Stimulated activated CD4-positive, alpha-beta T cell treated with anti-CD3 and anti-CD28 coated beads, TNF-alpha, amount 100 ng/mL, for 1 hour (primary cell): ENCODE data around the gene OXCT2.
A peak's percentile ranks its signal among the peaks of the same experiment; 100 is the strongest.
"Not testable (repeated sequence)": the region's sequence is repeated elsewhere in the genome, so short reads cannot be mapped to it uniquely, and the experiment has no call there.

Experiments
- DNase-seq, 3 donors: peaks; one replicate each; pipeline ENCODE4 v3.0.0-alpha.2; 2020; ENCODE audit warnings: low read depth in 3 of 3, low spot score in 1 of 3

The OXCT2 gene

GRCh38 chr1:39771022-39771532, at the start of gene OXCT2:
Gene OXCT2 (minus strand): TSS chr1:39771348. CDS start chr1:39771255, 93 bp downstream.
- not testable (repeated sequence) for DNase-seq

DNA sequence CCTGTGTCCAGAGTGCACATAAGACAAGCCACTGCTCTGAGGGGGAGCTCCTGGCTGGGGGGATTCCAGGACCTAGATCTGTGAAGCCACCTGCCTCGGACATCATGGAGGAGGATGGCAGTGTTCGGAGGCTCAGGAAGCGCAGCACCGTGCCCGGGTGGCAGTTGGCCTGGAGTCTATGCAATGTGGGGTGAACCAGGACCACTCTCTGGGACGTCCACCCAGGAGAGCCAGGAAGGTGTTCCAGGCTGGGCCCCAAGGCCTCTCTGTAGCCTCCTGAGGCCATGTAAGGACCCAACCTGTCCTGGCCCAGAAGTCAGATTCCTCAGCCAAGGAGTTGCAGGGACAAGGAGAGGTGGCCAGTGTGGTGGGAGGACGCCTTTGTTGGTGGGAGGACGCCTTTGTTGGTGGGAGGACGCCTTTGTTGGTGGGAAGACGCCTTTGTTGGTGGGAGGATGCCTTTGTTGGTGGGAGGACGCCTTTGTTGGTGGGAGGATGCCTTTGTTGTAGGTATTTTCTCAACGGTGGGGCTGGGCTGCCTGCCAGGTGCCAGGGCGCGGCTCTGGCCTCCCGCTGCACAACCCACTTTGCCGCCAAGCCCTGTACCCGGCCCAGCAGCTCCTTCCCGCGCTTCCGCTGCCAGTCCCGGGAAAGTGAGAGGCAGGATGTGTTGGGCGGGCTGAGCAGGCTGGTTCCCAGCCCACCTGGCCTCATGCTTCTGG, 48.1 kb upstream of the OXCT2 start:
- DNase-seq, result no peak

- DNase-seq, result no peak
These were observed 47.3 kb upstream of the OXCT2 start for GRCh38 chr1:39818482-39818881.

DNA sequence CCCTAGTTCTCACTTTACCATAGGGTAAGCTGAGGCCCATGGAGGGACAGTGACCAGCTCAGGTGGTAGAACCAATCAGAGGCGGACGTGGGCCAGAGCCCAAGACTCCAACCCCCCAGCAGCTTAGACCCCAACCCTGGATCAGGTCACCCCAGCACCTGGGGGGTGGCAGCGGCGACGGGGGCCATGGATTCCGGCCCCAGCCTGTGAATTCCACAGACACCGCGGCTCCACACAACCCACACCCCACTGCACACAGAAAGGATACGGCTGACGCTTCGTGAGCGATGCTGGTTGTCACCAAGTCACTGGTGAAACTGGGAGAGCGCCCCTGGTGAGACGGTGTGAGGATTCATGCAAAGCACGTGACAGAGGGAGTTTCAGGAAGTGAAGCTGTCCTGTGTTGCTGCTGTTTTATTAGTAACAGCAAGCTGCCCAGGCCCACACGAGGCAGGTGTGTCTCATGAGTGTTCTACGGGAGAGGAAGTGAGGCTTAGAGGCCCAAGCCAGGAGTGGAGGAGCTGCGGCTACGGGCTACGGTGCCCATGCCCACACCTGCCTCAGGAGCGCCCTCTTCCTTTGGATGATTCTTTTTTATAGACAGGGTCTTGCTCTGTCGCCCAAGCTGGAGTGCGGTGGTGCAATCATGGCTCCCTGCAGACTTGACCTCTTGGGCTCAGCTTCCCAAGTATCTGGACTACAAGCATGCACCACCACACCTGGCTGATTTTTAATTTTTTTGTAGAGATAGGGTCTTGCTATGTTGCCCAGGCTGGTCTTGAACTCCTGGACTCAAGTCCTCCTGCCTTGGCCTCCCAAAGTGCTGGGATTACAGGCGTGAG, 46.2 kb upstream of the OXCT2 start:
- peak; percentile 13 to 29 (median 27) for DNase-seq

GRCh38 chr1:39816415-39817090, 45.4 kb upstream of the OXCT2 start:
- DNase-seq, result peak in 2 of 3 donors; percentile 5 to 44

DNA sequence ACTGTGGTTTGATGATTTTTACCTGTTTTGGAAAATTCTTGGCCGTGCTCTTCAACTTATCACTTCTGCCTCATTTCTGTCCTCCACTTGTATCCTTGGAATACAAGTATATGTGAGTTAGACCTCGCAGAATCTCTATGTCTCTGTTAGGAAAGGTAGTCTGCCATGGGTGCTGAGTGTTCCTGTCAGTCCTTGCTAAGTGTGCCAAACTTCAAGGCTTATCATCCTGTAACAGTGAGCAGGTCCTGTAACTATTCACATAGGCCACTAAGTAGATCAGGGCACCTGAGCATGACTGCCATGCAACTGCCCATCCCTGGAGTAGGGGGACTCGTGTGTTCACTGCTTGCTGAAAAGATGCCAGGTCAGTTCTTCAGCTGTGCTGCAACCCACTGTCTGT, 41.8 kb upstream of the OXCT2 start:
- no peak for DNase-seq

- DNase-seq, result no peak
These were observed 37.8 kb upstream of the OXCT2 start for GRCh38 chr1:39808784-39809517.

GRCh38 chr1:39805385-39805784, 34.2 kb upstream of the OXCT2 start:
- DNase-seq, result no peak

- DNase-seq, result no peak
These were observed 31.5 kb upstream of the OXCT2 start for GRCh38 chr1:39802496-39803260.

GRCh38 chr1:39800471-39800835, 29.3 kb upstream of the OXCT2 start:
- no peak for DNase-seq

- DNase-seq, result peak; percentile 26 to 66 (median 41)
These were observed 28.8 kb upstream of the OXCT2 start for GRCh38 chr1:39799770-39800470.

GRCh38 chr1:39798859-39799769, 28.0 kb upstream of the OXCT2 start:
- DNase-seq, result peak; percentile 64 to 72 (median 68)

- no peak for DNase-seq
These were observed 24.5 kb upstream of the OXCT2 start for GRCh38 chr1:39795651-39796050.

GRCh38 chr1:39791838-39792237, 20.7 kb upstream of the OXCT2 start:
- no peak for DNase-seq

DNA sequence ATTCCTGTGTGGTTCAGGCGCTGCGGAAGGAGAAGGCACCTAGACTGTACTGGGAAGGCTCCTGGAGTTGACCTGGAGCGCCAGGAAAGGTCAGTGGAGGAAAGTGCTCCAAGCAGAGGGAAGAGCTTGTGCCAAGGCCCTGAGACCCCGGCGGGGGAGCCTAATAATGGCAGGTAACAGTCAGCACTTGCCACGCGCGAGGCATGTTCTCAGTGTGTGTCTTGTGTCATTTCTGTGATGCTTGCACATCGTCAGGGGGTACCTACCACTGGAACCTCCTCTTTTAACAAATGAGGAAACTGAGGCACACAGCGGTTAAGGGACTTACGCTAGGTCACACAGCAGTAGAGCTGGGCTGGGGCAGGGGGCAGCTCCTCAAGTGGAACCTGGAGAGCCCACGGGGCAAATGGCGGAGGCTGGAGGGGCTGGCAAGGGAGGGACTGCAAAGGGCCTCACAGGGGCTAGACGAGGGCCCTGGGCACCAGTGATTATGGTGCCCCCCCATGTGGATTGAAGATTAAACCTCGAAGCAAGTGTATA, 18.5 kb upstream of the OXCT2 start:
- DNase-seq, result no peak

- no peak for DNase-seq
These were observed 17.8 kb upstream of the OXCT2 start, which contains the start of gene BMP8B for GRCh38 chr1:39788758-39789570. Gene BMP8B (minus strand): TSS chr1:39788865. CDS start chr1:39788485, 380 bp downstream.

GRCh38 chr1:39788426-39788757, 17.2 kb upstream of the OXCT2 start:
- DNase-seq, result no peak
